ENCODE results near the gene ST6GAL1. TPM values are rescaled to one million over a fixed set of nuclear protein-coding genes. Genes with fewer than 3 reads are reported as not detected.

The ST6GAL1 gene
- total RNA-seq, 1 donor from 2014 or later = 5.5 TPM

DNA sequence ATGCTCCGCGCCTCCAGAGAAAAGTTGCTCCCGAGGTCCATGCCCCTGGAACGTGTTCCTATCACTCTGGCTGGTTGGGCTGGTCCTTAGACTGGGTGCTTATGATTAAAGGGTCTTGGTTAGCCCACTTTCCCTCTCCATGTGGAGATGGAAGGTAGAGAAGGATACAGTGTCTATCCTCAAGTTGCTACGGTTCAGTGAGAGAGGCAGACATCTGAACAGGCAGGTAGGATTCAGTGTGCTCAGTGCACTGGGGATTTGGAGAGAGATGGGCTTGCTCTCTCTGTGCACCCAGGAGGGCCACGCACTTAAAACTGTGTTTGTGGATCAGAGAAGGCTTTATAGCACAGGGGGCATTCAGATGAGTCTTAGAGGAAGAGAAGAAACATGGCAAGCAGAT is 146.0 kb downstream of the ST6GAL1 start:
- DNase-seq (ENCODE audit: low read depth) = no peak
- Histone ChIP-seq H3K36me3 (ENCODE audit: control insufficient read depth, insufficient read depth, low read length) (peaks cover 9% of the 10 kb centered on the region), H3K27me3 (ENCODE audit: control insufficient read depth, insufficient read depth, low read length) (no peaks in the 10 kb centered on the region), H3K4me3 (ENCODE audit: low read depth, low read length) (no peak overlapping the region)
- TF ChIP-seq, protein P1, sequence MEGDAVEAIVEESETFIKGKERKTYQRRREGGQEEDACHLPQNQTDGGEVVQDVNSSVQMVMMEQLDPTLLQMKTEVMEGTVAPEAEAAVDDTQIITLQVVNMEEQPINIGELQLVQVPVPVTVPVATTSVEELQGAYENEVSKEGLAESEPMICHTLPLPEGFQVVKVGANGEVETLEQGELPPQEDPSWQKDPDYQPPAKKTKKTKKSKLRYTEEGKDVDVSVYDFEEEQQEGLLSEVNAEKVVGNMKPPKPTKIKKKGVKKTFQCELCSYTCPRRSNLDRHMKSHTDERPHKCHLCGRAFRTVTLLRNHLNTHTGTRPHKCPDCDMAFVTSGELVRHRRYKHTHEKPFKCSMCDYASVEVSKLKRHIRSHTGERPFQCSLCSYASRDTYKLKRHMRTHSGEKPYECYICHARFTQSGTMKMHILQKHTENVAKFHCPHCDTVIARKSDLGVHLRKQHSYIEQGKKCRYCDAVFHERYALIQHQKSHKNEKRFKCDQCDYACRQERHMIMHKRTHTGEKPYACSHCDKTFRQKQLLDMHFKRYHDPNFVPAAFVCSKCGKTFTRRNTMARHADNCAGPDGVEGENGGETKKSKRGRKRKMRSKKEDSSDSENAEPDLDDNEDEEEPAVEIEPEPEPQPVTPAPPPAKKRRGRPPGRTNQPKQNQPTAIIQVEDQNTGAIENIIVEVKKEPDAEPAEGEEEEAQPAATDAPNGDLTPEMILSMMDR (IDR thresholded peaks at IDR 0.05; ENCODE audit: insufficient read depth, low read length, severe bottlenecking) = no peak
- FAIRE-seq = peak; percentile 58

DNA sequence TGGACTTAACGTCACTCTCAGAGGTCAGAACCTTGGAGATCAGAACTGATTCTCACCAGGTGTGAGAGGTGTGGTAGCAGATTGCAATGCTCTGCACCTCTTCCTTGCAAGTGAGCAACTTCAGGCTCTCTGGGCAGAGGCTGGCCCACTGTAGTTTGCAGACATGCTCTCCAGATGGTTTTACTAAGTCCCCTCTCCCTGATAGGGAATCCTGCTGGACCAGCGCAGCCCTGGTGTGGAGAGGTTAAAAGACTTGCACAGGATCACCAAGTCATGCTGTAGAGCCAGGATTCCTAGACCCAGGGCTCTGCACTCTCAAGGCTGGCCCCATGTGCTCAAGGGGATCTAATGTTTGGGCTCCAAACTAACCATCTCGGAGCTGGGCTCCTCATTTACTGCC is 146.8 kb downstream of the ST6GAL1 start:
- no peak overlapping the region for H3K4me3 ChIP-seq (ENCODE audit: low read depth, low read length)
- TF ChIP-seq, protein P1 (IDR thresholded peaks at IDR 0.05; ENCODE audit: insufficient read depth, low read length, severe bottlenecking) = no peak
- no peaks in the 10 kb centered on the region for H3K27me3 ChIP-seq (ENCODE audit: control insufficient read depth, insufficient read depth, low read length)
- H3K36me3 ChIP-seq (ENCODE audit: control insufficient read depth, insufficient read depth, low read length) = peaks cover 9% of the 10 kb centered on the region
- DNase-seq (ENCODE audit: low read depth) (no peak), FAIRE-seq (no peak)

DNA sequence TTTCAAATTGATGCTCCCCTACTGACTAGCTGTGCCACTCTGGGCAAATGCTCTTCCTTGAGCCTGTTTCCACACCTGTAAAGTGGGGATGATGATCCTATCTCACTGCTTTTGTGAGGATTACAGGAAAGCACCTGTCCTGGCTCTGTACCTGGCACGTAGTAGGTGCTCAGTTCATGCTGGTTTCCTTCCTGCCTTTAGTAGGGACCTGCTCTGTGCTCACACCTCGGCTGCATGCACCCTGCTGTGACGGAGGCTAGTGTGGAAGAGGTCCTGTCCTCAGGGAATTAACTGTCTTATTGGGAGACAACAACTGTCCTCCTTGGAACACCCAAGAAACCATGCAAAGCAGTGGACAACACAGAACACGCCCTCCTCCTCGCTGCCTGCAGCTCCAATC is 147.2 kb downstream of the ST6GAL1 start:
- no peaks in the 10 kb centered on the region for H3K27me3 ChIP-seq (ENCODE audit: control insufficient read depth, insufficient read depth, low read length)
- H3K4me3 ChIP-seq (ENCODE audit: low read depth, low read length) = no peak overlapping the region
- TF ChIP-seq, protein P1 (IDR thresholded peaks at IDR 0.05; ENCODE audit: insufficient read depth, low read length, severe bottlenecking) = no peak
- peaks cover 9% of the 10 kb centered on the region for H3K36me3 ChIP-seq (ENCODE audit: control insufficient read depth, insufficient read depth, low read length)
- DNase-seq (ENCODE audit: low read depth) (no peak), FAIRE-seq (no peak)

DNA sequence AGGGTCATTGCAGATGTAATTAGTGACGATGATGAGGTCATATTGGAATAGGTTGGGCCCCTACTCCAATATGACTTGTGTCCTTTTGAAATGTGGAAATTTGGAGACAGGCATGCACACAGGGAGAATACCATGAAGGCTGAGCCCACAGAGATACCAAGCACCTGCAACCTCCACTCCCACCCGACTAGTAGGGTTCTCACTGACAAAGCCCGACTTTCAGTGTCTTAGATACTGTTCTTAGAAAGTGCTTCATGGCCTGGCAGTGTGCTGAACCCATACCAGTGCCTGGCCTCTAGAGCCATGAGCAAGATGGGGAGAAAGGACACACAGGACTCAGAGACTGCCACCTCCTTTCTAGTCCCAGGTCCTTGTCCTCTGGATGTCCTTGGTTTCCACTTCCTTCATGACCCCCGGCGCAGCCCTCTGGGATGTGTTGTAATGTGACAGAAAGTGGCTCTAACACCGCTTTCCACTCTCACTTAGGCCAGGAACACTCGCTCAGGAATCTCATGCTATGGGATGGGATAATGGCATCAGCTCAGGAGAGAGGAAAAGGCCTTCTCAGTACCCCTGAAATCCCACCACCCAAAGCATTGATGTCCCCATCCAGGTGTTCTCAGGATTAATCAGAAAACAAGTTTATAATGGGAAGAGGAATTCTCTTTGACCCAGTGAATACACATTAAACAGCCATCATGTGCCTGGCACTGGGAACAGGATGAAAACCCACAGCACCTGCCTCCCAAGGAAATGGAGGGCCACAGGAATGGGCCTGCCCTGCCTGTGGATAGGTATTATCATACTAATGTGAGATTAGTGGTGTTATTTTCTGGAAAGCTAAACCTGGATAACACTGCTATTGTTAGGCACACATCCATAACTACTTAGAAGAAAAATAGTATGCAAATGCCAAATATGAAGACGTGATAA is 149.0 kb downstream of the ST6GAL1 start:
- TF ChIP-seq, protein P1 (IDR thresholded peaks at IDR 0.05; ENCODE audit: insufficient read depth, low read length, severe bottlenecking) = no peak
- FAIRE-seq = no peak
- Histone ChIP-seq H3K27me3 (ENCODE audit: control insufficient read depth, insufficient read depth, low read length) (no peaks in the 10 kb centered on the region), H3K36me3 (ENCODE audit: control insufficient read depth, insufficient read depth, low read length) (peaks cover 4% of the 10 kb centered on the region), H3K4me3 (ENCODE audit: low read depth, low read length) (no peak overlapping the region)
- no peak for DNase-seq (ENCODE audit: low read depth)

DNA sequence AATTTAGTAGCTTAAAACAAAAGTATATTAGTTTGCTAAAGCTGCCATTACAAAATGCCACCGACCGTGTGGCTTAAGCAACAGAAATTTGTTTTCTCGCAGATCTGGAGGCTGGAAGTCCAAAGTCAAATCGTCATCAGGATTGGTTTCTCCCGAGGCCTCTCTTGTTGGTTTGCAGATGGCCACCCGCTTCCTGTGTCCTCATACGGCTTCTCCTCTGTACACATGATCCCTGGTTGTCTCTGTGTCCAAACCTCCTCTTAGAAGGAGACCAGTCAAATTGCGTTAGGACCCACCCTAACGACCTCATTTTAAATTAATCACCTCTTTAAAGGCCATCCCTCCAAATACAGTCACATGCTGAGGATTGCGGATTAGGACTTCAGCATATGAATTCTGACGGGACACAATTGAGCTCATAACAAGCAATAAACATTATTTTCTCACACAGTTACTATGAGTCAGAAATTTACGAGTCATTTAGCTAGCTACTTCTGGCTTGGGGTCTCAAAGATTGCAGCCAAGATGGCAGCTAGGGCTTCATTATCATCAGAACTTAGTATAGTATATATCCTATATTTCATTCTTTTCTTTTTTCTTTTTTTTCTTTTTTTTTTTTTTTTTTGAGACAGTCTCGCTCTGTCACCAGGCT is 150.6 kb downstream of the ST6GAL1 start:
- no peak for FAIRE-seq
- TF ChIP-seq, protein P1 (IDR thresholded peaks at IDR 0.05; ENCODE audit: insufficient read depth, low read length, severe bottlenecking) = no peak
- Histone ChIP-seq H3K36me3 (ENCODE audit: control insufficient read depth, insufficient read depth, low read length) (no peaks in the 10 kb centered on the region), H3K27me3 (ENCODE audit: control insufficient read depth, insufficient read depth, low read length) (no peaks in the 10 kb centered on the region), H3K4me3 (ENCODE audit: low read depth, low read length) (no peak overlapping the region)
- DNase-seq (ENCODE audit: low read depth) = no peak

Measured in bronchial epithelial cell (primary cell).